Lung microvascular endothelial cell (primary cell): Measurements from ENCODE around the gene HPGDS. TPM values are rescaled to one million over a fixed set of nuclear protein-coding genes. Genes with fewer than 3 reads are reported as not detected.
A peak's percentile ranks its signal among the peaks of the same experiment; 100 is the strongest.
"Not testable (repeated sequence)": the region's sequence is repeated elsewhere in the genome, so short reads cannot be mapped to it uniquely, and the experiment has no call there.

Experiments
- DNase-seq, 2 donors: peaks; one replicate each; pipeline versions ENCODE4 v3.0.0 to v3.0.0-alpha.2; 2010; ENCODE audit warnings: low read depth in 2 of 2
- total RNA-seq: library from RNA; depleted of rRNA; stranded (reverse); fragments of >200 nt; gene quantifications from 2 replicates; pipeline ENCODE4 v1.2.1, GENCODE V29; 2014

HPGDS gene
- total RNA-seq, 1 donor from 2014 or later = not detected

DNA sequence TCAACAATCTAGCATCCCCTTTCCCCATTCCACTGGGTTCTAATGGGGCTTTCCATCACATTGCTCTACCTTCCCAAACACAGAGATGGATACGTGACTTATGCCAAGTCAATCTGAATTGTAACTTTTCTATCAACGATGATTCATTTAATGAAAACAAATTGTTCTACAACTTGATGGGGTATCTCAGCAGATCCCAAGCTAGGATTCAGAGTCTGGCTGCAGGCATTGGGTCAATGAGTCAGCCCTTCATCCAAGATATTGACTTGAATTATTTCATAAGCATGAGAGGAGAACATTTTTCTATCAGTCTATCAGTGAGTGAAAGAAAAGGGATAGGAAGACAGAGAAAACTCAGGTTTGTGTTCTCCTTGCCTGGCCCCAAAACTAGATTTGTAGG lies 15.0 kb upstream of the HPGDS start:
- DNase-seq = peak in 1 of 2 donors; percentile 12

DNA sequence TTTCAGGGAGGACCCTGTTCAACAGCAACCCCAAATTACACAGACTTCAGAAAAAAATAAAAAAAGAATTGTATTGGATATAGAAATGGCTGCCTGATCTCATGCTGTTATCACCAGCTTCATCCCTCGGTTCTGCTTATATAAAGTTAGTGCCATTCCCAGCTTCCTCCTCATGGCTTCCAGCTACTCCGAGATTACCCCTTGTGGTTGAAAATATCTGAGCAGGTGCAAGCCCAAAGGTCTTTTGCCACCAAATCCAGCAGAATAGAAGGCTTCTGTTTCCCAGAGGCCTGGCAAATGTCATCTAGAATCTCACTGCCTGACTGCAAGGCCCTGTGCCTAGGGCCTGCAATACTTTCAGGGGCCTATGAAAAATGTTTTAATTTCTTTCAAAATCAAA lies 13.8 kb upstream of the HPGDS start:
- no peak for DNase-seq

DNA sequence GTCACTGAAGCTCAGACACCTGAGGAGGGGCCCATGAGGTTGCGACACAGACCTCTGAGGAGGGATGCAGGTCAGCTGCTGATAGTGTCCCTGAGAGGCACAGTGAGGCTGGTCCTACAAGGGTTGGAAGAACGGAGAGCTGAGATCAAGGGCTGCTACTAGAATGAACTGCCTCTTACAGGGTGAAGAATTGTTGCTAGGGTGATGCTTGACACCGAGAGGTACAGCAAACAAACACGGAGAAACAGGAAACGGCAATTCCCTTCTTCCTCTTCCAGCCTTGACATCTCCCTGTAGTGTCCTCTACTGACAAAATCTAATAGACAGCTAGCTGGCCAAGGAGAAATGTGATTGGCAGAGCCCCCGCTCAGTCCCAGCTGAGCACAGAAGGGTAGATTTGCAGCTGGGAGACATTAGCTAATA lies 11.8 kb upstream of the HPGDS start:
- DNase-seq = no peak

DNA sequence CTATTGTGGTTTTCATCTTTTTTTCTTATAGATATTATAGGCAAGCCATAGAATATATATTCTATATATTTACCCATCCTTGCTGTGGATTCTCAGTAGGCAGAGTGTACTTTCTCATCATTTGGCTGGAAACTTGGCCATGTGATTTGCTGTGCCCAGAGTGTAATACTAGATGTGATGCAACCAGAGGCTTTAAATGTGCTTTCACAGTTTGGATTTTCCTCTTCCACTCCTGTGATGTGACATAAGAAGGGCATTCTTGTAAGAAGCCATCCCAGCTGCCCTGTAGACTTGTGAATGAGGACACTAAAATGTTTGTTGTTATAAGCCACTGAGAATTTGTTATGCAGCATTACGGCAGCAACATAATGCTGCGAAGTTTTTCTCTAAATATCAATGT lies 10.4 kb upstream of the HPGDS start:
- no peak for DNase-seq

DNA sequence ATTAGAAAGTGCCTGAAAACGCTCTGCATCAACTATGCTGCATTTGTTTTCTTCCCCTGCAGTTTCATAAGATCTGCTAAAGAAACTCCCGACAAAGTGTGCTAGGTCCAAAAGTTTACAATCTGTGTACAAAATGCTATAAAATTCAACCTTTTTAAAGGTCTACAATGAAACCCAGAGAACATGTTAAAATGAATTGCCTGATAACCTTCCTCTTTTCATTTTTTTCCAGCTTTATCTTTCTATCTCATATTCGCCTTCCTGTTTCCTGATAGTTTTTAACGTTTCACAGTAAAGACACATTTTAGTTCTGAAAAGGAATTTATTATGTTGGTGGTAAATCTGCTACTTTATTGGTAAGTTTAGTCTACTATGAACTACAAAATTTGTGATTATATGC lies 9.5 kb upstream of the HPGDS start:
- no peak for DNase-seq

DNA sequence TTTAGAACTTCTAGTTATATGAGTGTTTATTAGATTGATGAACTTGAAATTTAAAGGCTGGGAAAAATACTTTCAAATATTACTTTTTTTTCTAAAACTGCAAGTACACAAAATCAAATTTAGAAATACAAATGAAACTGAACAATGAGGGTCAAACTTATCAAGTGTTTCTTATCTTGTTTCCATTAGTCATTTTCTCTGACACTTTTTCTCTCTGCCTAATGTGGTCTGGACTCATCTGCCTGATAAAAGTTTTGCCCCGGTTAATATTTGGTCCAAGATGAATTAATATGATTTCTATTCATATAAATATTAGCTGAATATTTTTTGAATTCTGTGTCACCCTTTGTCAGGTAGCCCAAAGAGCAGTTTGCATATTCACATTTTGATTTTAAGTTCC lies 8.7 kb upstream of the HPGDS start:
- DNase-seq = no peak

DNA sequence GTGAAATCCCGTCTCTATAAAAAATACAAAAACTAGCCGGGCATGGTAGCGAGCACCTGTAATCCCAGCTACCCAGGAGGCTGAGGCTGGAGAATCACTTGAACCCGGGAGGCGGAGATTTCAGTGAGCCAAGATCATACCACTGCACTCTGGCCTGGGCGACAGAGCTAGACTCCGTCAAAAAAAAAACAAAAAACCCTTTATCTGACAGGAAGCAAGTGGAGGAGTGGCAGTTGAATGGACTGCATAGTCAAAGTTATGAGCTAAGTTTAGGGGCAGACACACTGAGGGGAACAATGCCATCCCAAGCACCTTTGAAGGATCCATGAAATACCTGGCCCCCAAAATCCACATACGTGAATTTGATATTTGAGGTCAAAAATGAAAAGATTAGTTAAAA lies 7.5 kb upstream of the HPGDS start:
- DNase-seq = no peak

DNA sequence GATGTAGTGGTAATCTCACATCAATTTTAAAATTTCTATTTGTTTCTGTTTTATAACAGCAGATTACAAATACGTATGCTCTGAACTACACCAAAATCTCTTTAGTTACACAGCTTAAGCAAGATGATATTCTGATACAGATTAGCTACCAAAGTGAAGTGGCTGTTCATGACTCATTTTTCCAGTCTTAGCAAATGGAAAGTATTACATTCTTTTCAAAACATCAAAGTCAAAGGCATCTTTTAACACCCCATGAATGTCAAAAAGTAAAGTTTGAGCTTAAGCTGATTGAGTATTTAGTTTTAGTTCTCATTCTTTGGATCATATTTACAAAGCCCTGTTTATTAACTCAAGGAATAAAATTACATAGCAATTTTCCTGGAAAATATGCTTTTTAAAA lies 6.6 kb upstream of the HPGDS start:
- peak in 1 of 2 donors; percentile 13 for DNase-seq

DNA sequence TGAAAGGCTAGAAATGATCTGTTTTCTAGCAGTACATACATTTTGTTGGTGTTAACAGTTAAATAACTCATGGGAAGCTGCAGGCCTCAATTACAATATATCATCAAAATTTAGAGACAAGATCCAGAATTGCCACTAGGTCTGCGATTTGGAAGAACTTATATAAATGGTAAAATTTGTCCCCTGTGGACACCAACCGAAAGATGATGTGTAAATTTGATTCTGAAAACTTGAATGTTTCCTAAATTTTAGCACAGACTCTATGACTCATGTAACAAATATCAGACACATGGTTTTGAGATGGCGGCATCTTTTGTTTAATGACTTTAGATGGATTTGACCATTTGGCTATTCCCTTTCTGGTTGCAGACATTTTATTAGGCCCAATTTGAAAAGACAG lies 6.0 kb upstream of the HPGDS start:
- DNase-seq = no peak

DNA sequence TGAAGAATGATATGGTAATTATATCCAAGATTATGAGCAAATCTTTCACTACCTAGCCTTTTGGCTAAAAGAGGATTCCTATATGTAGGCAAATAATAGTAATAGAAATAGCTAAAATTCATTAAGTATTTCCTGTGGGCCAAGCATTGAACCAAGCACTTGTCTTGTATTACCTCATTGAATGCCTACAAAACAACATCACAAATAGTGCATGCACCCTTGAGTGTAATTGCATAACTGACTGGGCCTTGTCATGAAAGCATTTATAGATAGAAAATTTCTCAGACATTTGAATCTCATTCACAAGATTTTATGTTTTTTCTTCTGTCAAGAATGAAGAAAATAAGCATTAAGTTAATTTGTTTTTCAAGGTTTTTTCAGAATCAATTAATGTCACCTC lies 3.9 kb upstream of the HPGDS start:
- DNase-seq = no peak

DNA sequence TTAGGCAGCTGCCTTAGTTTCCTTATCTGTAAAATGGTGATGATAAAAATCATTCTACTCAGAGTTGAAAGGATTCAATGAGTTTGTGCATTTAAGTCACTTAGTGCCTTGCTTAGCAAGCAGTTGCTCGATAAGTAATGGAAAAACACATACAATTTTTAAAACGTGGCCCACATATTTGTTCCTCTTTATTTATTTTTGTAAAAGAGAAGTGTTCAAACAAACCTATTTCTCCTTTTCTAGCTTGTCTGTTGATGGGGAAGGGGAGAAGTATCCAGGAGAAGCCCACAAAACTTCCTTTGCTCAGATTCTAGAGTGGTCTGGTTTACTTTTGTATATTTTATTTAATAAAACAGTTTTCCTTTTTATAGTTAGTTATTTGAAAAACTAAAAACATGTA lies 3.3 kb upstream of the HPGDS start:
- DNase-seq = no peak

DNA sequence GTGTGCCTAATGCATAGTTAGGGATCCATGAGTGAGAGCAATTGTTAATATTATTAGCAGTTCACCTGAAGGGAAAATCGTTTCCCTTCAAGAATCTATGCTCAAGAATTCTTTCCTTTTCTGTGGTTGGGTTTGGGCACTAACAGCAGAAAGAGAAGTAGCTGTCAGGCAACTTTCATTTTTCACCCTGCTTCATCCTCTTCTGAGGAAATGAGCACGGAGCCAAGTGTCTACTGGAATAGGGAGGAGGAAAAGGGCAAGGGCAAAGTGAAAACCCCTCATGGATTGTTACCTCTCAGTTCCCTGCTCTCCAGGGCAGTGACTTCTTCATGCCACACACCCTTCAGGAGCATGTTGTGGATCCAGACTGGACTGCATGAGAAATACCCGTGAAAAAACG lies 2.6 kb upstream of the HPGDS start:
- DNase-seq = no peak

DNA sequence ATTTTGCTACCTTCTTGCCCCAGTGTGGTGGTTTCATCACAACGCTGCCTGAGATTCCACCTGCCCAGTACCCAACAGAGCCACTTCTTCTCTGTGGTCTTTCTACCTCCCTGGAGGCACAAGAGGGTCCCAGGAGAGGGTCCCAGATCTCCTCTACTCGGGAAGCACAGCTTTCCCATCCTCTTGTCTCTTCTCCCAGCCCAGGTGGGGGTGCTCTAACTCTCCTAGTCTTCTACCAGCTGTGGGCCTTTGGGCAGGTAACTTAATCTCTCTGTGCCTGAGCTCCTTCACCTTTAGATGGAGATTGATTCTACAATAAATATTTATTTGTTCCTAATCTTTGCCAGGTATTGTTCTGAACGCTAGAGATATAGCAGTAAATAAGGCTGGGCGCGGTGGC lies 1.8 kb upstream of the HPGDS start:
- no peak for DNase-seq

DNA sequence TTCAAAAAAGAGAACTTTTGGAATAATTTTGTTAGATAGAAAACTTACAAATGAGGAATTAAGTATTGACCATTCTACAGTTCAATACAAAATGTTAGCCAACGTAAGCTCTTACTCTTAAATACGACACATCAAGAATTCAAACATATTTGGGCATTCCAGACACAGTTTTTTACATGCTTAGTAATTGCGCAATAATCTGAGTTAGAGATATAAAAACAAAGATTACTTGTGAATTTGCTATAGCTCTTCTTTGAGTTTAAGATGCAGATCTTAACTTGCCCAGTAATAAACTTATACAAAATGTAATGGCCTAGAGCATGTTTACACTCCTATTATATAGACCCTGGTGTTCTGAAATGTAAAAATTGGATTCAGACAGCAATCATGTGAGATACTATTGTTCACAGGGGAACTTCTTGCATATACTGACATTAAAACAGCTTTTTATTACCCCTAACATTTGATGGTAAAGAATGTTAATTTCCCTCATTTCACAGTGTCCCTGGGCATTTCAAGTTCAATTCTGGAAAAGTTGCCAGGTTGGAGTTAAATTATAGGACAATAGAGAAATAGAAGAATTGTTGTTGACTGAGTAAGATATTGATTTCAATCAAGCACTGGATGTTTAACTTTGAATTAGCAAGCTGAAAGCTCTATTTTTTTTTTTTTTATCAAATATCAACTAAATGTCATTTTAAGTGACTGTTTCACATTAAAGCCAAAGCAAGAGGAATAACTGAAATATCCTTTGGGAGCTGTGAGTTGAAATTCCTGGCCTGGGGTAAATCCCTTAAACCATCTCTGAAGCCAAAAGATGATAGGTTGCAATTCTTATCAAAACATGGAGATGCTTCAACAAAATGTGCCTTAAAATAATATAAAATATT lies 910 bp downstream of the HPGDS start:
- no peak for DNase-seq

DNA sequence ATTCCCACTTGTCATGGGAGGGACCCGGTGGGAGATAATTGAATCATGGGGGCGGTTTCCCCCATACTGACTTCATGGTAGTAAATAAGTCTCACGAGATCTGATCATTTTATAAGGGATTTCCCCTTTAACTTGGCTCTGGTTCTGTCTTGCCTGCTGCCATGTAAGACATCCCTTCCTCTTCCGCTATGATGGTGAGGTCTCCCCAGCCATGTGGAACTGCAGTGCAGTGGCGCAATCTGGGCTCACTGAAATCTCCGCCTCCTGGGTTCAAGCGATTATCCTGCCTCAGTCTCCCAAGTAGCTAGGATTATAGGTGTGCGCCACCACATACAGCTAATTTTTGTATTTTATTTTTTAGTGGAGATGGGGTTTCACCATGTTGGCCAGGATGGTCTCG lies 2.9 kb downstream of the HPGDS start:
- DNase-seq = no peak

DNA sequence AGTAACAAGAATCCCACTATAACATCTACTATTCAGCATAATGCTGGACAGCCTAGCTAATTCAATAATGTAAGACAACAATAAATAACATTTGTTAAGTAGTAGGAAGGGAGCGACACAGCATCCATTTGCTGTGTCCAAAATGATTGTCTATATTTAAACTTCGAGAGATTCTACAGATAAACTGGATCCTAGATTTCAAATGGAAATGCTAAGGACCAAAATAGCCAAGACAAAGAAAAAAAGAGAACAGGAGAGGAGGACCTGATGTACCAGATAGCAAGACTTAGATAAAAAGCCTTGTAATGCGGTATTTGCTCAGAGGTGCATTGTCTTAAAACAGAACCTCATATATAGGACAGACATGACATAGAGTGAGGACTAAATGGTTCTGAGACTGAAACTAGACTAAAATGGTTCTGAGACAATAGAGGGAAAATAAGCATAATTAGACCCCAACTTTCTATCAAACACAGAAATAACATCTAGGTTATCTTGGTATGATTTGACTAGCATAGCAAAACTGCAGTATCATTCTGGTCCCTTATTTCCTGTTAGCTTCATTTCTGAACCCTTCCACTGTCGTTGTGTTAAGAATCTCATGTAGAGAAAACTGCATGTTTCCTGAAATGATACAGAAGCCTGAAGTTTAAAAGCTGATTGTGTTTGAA lies 3.8 kb downstream of the HPGDS start:
- DNase-seq = no peak

DNA sequence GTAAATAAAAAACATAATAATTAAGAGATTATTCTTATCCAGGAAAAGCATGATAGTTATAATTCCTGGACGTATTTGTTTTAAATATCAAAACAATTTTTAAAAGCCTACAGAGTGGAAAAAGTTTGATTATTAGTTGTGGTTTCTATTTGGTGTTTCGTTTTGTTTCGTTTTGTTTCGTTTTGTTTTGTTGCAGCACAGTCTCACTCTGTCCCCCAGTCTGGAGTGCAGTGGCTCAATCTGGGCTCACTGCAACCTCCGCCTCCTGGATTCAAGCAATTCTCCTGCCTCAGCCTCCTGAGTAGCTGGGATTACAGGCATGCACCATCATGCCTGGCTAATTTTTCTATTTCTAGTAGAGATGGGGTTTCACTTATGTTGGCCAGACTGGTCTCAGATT lies 5.8 kb downstream of the HPGDS start:
- DNase-seq = not testable (repeated sequence)

DNA sequence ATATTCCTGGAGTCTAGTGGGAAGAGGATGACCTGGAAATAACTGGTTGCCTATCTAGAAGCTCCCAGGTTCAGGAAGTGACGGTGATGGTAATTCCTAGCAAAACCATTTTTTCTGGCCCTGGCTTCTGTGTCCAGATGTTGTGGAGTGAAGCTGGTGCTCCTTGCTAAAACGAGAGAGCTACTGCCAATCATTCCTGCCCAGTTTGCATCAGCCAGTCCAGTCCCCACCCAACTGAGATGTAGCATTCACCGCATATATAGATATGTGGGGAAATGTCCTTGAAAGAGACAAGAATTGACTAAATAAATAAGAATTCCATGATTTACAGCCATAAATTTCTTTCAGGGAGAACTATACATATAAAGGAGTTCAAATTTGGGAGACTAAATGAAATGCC lies 6.3 kb downstream of the HPGDS start:
- no peak for DNase-seq

DNA sequence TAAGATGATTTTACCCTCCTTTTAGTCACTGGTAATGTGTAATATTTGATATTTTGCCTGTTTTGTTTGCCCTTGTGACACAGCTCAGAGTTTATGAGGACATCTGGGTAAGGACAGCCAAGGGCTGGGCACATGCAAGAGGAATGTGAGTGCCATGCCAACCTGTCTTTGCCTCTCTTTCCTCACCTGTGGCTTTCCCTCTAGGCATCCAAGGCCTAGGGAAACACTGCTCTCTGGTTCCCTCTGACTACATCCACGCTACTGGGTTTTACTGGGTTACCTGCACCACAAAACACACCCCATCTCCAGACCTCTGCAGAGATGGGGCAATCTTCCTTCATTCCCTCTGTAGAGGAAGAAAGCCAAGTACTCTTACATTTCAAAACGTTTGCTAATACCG lies 7.7 kb downstream of the HPGDS start:
- DNase-seq = no peak

DNA sequence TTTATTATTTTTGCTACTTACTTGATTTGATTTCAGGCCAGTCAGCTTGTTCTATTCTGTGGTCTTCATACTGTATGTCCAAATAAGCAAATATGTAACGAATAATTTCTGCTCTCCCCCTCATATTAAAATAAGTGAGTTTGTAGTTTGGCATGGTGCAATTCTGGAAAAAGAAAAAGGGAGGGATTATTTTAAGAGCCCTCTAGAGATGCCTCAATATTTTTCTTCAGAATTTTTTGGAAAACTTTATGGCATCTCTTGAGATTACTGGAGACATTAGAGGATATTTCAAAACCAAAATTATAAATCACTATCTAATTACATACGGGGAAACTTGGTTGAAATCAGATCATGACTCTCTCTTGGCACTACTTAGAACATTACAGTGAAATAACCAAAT lies 8.2 kb downstream of the HPGDS start:
- no peak for DNase-seq

DNA sequence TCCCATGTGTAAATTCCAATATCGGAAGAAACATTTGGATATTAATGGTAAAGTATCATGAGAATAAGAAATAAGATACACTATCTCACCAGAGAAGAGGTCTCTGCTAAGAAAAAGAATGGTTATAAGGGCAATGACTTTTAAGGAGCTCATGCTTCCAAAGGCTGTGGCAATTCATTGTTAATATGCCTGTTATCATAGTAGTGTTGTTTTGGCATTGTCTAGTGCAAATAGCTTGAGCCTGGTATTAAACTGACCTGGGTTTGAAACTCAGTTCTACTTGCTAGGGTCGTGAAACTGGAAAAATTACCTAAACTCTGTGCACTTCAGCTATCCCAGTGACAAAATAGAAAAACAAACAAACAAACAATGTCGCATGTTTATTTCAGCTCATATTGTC lies 8.8 kb downstream of the HPGDS start:
- no peak for DNase-seq

DNA sequence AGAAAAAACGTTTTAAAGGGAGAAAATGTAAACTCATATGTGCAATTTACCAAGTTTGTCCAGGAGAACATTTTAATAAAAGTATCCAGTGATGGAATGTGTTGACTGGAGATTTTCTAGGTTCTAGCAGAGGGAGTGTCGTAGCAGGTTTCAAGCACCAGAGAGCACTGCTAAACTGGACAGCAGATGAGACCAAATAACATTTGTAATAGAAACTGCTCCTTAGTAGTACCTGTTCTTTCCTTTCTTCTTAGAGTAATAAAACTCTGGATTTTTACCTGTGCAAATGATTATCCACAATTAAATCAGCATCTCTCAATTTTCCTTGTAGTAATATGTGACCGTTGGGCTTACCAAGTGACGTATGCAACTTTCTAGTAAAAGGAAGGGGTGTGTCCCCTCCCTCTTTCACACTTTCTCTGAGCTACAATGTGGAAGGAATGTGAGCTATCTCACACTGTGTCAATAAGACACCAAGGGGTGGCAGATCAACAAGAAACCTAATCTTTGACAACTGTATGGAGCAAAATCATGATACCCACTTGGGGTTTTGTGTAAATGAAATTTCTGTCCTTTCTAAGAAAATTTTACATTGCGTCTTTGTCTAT lies 9.5 kb downstream of the HPGDS start:
- peak; percentile 19 to 22 for DNase-seq

DNA sequence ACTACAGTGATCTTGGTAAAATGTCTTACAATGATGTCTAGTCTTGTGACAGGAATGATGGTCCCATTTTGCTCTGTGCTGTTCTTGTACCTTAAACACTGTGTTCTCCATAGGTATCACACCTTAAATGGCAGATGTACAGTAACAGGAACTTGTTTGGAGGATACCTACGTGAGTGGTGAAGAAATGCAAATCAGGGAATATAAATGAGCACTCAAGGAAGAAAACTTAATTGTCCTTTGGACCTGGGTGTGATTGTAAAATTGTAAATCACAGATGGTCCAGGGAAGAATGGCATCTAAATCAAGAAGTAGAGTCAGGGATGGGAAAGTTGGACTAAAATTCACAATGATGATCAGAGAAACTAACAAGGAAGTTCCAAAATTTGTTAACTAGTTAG lies 12.7 kb downstream of the HPGDS start:
- DNase-seq = no peak
